HG03108 (cell line): ENCODE results near the gene TOX4.

Source experiments
- ATAC-seq: cut with Tn5 transposase; IDR thresholded peaks from one replicate; pipeline ENCODE4 v1.9.1; 2021; ENCODE audit warnings: moderate library complexity; ENCODE audit not compliant: unreplicated experiment

The TOX4 gene

GRCh38 chr14:21501568-21501967 is 24.6 kb downstream of the TOX4 start:
- ATAC-seq: no peak

DNA sequence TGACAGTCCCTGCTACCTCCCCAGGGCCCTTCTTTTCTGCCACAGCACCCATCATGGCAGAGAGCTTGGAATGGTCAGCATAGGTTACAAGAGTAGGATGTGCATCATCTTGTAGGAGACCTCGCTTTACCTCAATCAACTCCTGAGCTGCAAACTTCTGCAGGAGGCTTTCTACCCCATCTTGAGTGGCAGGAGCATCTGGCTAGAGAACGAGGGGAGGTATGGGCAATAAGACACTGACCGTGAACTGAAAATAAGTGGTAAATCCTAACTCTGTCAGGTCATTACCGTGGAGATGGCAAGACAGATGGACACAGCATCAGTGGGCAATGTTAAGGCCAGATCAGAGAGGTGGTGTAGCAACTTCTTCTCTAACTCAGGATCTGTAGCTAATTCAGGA is 26.4 kb downstream of the TOX4 start:
- ATAC-seq: no peak

DNA sequence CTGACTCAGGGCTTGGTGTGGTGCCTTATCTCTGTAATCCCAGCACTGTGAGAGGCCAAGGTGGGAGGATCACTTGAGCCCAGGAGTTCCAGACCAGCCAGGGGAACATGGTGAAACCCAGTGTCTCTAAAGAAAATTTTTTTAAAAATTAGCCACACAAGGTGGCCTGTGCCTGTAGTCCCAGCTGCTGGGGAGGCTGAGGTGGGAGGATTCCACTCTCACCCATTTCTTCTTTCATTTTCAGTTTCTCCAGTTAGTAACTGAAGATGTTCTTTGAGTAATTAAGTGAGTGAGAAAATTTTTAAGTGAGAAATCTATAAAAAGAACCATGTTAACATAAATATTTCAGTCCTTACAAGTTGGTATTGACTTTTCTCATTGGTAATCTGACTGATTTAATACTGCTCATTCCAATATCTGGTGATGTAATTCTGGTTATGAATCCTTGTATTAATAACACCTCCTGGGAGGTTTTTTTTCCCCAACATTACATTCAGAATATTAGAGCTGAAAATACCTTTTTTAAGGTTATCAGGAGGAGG is 28.1 kb downstream of the TOX4 start:
- ATAC-seq: peak; percentile 68

GRCh38 chr14:21506557-21506956 is 29.6 kb downstream of the TOX4 start:
- no peak for ATAC-seq

DNA sequence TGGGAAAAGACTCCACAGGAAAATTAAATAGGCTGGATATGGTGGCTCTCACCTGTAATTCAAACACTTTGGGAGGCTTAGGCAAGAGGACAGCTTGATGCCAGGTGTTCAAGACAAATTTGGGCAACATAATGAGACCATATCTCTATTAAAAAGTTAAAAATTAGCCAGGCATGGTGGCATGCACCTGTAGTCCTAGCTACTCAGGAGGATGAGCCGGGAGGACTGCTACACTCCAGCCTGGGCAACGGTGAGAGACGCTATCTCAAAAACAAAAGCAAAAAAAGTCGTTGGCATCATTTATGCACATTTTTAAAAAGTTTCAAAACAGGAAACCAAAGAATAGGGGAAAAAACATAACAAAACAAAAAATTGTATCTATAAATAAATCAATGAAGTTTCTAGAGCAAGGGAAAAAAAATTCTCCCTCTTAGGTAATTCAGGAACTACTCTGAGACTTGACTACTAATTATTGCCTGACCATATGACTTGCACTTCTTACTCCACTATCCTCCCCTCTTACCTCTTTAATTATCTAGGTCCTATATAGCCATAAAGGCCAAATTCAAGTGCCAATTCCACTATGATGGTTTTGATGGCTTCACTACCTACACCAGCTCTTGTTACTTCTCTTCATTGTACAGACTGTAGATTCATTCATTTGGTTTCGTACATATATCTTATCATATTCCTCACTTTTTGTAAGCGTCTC is 32.6 kb downstream of the TOX4 start:
- no peak for ATAC-seq

DNA sequence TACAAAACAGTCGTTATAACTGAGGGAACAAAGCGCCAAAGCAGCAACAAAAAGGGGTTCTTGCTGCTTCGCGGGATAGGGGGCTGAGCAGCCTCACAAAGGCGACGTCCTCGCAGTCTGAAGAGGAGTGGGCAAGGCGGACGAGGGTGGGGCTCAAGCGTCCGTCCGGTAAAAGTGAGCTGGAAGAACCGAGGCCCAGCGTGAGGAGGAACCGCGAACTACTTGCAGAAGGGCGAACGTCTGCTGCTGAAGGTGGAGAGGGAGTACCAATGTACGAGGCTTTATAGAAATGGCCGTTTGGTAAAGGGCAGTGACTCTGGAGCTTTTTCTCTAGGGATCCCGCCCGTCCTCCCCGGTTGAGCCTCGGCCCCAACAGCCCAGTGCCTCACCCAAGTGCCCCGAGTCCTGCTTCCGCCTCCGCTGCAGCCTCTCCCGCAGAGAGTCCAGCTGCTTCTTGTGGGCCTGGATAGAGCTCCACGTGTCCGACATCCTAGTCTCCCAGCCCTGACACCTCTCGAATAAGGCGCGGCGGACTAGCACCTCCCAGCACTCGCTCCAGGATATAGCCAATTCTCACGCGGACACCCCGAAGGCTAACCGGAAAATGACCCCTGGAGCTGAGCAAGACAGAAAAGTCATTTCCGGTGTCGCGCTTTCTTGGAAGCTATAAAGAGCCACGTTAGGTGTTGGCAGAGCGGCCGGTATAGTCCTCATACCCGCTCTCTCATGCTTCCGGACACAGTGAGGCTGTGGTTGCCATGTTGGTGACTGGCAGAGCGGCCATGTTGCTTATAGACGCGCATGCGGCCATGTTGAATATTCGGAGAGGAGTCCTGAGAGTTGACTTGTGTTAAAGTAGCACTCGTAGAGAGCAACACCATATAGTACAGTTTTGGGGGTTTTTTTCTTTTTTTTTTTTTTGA is 34.0 kb downstream of the TOX4 start, which contains the start of gene METTL3:
Gene METTL3, minus strand, starts transcription at position 606 of the 923 bp plus-strand sequence. Its CDS starts 117 bp downstream, at position 489.
- ATAC-seq: peak; percentile 98

DNA sequence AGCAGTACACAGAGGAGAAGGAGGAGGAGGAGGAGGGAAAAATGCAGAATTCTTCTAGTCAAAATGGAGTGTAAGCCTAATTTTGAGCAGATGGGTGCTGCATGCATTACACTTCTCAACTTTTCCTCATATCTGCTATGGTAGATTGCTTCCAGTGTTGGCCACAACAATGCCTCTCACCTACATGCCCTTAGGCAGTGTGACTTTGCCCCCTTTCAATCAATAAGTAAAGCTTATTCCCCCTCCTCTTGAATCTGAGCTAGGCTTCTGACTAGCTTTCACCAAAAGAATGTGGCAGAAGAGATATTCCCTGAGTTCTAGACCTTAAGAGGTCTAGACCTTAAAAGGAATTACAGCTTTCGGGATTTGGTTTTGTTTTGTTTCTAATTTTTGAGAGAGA is 37.3 kb downstream of the TOX4 start:
- ATAC-seq: no peak

DNA sequence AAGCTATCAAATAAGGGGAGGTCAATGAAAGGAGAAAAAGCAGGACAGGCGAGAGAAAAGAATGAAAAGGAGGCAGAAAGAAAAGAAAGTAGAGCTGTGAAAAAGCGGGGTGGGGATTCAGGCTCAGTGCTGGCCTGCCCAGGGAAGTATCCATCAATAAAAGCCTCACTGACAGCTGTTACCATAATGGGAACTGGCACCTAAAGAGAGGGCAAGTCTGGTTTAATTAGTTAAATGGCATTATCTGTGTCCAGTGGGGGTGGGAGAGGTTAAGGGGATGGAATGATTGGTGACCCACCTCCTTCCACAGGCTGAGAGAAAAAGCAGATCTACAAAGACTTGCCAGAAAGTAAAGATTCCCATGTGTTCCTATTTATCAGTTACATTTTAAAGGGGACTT is 41.7 kb downstream of the TOX4 start:
- no peak for ATAC-seq

DNA sequence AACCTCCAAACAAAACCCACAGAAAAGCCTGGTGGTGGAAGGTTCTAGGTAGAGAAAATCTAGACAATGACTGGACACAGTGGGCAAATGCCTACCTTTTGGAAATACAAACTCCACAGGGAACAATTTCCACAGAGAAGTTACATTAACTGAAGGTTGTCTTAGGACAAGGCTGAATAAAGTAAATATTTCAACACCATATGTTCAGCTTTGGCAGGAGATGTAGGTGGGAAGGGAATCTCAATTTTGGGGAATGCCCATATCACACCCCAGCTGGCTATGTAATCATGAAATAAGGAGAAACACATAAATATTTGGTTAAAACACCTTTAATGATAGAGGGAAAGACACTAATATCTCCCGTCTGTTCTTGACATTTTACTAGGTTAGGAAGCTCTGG is 43.8 kb downstream of the TOX4 start:
- ATAC-seq: no peak

DNA sequence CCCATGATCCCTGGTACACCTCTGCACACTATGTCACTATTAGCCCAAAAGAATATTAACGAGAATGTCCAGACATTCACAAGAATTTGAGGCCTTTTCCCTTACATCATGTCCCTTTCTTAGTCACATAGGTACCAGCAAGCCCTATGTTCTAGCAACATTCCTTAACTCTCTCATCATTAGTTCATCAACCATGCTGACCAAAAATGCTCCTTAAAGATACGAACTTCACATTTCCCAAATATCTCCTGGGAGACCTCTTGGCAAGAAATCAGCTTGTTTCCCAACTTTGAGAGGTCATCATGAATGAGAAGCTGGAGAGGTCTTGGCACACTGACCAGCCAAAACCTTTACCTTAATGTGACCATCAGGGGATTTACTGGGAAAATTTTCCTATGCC is 44.5 kb downstream of the TOX4 start:
- ATAC-seq: no peak

DNA sequence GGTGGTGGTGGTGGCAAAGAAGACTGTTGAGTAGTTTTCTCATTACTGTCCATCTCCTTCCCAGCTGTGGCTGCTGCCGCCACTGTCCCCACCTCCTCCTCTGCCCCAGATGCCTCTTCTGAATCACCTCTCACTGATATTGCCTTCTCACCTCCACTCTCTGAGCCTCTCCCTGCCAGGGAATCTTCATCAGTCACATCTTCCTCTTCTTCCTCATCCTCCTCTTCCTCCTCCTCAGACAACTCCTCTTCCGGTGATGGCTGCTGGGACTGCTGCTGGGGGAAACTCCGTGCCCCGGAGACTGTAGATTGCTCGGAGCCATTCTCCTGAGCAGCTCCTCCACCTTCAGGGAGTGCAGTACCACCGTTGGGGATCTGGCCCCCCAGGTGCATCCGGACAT is 46.2 kb downstream of the TOX4 start:
- ATAC-seq: no peak

- no peak for ATAC-seq
Measured at GRCh38 chr14:21524575-21525490, 47.8 kb downstream of the TOX4 start.

DNA sequence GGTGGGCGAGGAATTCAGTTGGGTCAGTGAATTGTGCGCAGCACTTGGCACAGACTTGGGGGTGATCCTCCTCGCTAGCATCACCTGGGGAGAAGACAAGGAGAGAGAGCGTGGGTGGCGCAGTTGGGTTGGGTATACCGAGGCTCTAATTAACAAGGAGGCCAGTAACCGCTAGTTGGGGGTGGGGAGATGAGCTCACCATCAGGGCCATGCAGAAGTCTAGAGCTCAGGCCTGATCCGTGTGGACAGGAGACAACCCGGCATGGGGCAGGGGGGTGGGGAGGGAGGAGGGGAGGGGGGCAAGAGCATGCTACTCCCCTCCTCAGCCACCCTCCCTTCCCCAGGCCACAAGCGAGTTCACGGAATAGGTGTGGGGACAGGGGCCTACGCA is 48.6 kb downstream of the TOX4 start:
- no peak for ATAC-seq

DNA sequence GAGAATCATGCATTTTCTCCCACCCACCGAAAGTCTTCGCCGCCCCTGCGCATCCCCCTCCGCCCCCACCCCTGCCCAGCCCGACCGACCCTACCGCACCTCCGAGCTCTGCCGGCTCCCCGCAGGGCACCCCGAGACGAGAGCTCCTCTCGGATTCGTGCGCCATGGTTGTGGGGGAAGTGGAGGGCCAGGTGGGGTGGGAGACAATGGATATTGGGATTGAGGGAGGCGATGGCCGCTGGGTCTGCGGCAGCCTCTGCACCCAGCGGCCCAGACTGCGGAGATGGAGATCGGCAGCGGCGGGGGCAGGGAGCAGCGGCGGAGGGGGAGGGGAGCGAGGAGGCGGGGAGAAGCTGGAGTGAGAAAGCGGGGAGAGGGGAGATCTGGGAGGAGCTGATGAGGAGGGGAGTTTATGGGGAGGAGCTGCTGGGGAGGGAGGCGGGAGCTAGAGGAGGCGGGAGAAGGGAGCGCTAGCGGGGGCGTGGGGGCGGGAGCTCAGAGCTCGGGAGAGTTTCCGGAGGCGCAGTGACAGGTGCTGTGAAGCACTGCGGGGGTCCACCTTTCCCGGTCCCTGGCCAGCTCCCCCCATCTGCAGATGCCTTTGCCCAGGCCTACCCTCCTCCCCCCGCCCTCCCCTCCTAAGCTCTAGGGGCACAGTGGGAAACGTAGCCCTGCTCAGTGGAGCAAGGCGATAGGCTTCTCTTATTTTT is 49.1 kb downstream of the TOX4 start, which contains the start of gene SALL2:
Gene SALL2, minus strand, starts transcription at position 385 of the 710 bp plus-strand sequence. Its CDS starts 219 bp downstream, at position 166.
- ATAC-seq: no peak

GRCh38 chr14:21526672-21527317 is 49.8 kb downstream of the TOX4 start:
- ATAC-seq: no peak

DNA sequence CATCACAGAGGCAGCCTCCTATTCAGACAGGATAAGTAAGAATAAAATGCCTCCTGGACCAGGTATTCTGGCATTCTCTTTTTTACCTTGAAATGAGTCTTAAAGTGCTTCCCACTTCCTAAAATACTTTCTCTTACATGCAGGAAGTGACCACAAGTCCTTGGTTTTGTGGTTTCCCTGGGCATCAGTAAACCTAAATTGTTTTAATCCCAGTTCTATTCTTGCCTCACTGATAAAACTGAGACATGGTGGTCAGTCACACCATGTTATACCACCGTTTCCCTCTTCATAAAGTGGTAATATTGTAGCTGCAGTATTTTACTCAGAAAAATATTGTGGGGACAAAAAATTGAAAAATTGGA is 50.3 kb downstream of the TOX4 start:
- no peak for ATAC-seq

DNA sequence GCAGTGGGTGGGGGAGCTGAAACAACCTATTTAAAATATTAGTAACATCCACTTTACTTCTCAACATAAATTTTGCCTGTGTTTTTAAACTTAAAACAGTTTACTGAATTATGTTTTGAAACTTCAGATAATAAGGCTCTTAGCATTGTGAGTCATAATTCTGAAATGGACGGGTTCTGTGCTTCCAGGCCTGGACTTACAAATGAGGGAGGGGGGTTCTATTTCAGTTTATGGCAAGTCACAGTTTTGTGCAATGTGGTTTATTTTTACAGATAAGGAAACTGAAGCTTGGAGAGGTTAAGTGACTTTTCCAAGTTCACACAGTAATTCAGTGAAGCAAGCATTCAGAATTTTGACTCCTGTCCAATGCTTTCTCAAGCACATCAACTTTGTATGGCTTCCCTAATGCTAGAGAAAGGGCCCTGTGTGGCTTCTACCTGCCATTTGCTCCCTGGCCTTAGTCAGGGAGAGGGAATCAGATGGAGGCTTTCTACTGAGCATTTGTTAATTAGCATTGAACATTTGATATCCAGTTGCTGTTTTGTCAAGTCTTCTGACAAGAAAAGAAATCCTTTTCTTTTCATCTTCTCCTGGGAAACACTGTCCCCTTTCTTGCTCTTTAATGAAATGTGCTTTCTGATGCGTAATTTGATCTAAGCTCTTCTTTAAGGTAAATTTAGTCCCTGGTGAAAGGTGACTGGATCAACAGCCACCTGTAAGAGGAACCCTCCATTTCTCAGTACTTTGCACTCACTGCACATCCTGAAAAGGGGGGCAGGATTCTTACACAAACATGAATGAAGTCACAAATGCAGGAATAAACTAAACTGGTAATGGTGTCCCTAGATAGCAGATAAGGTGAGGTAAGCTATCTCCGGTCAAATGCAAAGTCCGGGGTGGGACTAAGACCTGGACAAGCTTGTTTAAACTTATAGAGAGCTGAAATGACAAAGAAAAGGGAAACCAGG is 51.7 kb downstream of the TOX4 start:
- ATAC-seq: no peak

- ATAC-seq: no peak
Measured at GRCh38 chr14:21529515-21529914, 52.5 kb downstream of the TOX4 start.
